GM18520 (cell line): ENCODE measurements around the gene NDOR1.
A peak's percentile ranks its signal among the peaks of the same experiment; 100 is the strongest.

Experiments used
- ATAC-seq: cut with Tn5 transposase; IDR thresholded peaks from one replicate; pipeline ENCODE4 v1.9.1; 2021; ENCODE audit not compliant: unreplicated experiment

Gene NDOR1

GRCh38 chr9:137205126-137206069 lies at the start of gene NDOR1, which contains the start of gene TMEM203:
TSS of gene NDOR1 (plus strand) at chr9:137205700. CDS start at chr9:137205778, 78 bp downstream.
TSS of gene TMEM203 (minus strand) at chr9:137205648. CDS start at chr9:137205414, 234 bp downstream.
- peak; percentile 31 for ATAC-seq

- ATAC-seq = no peak
These were observed 48.7 kb upstream of the NDOR1 start for GRCh38 chr9:137156567-137157375.

- no peak for ATAC-seq
These were observed 47.7 kb upstream of the NDOR1 start for GRCh38 chr9:137157618-137158415.

GRCh38 chr9:137158625-137159024 lies 46.9 kb upstream of the NDOR1 start:
- ATAC-seq = no peak

GRCh38 chr9:137159105-137160053 lies 46.1 kb upstream of the NDOR1 start:
- no peak for ATAC-seq

GRCh38 chr9:137160054-137160425 lies 45.5 kb upstream of the NDOR1 start:
- no peak for ATAC-seq

- ATAC-seq = no peak
These were observed 44.6 kb upstream of the NDOR1 start for GRCh38 chr9:137160716-137161557.

- no peak for ATAC-seq
These were observed 43.7 kb upstream of the NDOR1 start for GRCh38 chr9:137161558-137162486.

- no peak for ATAC-seq
These were observed 42.8 kb upstream of the NDOR1 start for GRCh38 chr9:137162505-137163364.

GRCh38 chr9:137163365-137163715 lies 42.2 kb upstream of the NDOR1 start:
- no peak for ATAC-seq

GRCh38 chr9:137163805-137164204 lies 41.7 kb upstream of the NDOR1 start:
- no peak for ATAC-seq

- ATAC-seq = no peak
These were observed 40.9 kb upstream of the NDOR1 start for GRCh38 chr9:137164370-137165249.

- ATAC-seq = no peak
These were observed 40.2 kb upstream of the NDOR1 start for GRCh38 chr9:137165250-137165836.

- ATAC-seq = no peak
These were observed 38.9 kb upstream of the NDOR1 start for GRCh38 chr9:137166380-137167229.

GRCh38 chr9:137167277-137167746 lies 38.2 kb upstream of the NDOR1 start:
- ATAC-seq = no peak
